Thyroid gland (tissue), 4 donors: ENCODE data around the gene RNF5. TPM values are rescaled to one million over a fixed set of nuclear protein-coding genes. Genes with fewer than 3 reads are reported as not detected.

Experiments
- DNase-seq, 2 donors: peaks; one replicate each; pipeline ENCODE4 v3.0.0-alpha.2; 2019
- H3K27ac ChIP-seq, 3 donors: fragments of 200-600 bp; sonication (generic); 1 replicate in 2 of 3; 2 replicates in 1 of 3; pipeline ENCODE4 v1.5.1; 2016 to 2019; ENCODE audit warnings: mild to moderate bottlenecking in 1 of 3, moderate library complexity in 1 of 3
- H3K27me3 ChIP-seq: fragments of 200-600 bp; sonication (generic); one replicate; pipeline ENCODE4 v1.5.1; 2019
- H3K36me3 ChIP-seq, 2 donors: fragments of 200-600 bp; sonication (generic); one replicate each; pipeline ENCODE4 v1.5.1; 2016 to 2019
- H3K4me1 ChIP-seq, 2 donors: fragments of 200-600 bp; sonication (generic); one replicate each; pipeline ENCODE4 v1.5.1; 2017 to 2019
- H3K4me3 ChIP-seq, 3 donors: fragments of 200-600 bp; sonication (generic); replicated peaks in 1 of 3; 1 replicate in 2 of 3; 2 replicates in 1 of 3; pipeline ENCODE4 v1.5.1; 2016; ENCODE audit warnings: mild to moderate bottlenecking in 1 of 3
- H3K9me3 ChIP-seq: fragments of 200-600 bp; sonication (generic); one replicate; pipeline ENCODE4 v1.5.1; 2017
- CTCF ChIP-seq, 6 experiments: fragments of 200-600 bp in 3 of 6; fragments of 450-650 bp in 3 of 6; sonication (generic) in 3 of 6; IDR thresholded peaks; one replicate each; pipeline ENCODE4 v1.5.1; 2016 to 2019; ENCODE audit warnings: antibody characterized with exemption in 6 of 6, mild to moderate bottlenecking in 2 of 6, inconsistent platforms in 1 of 6, moderate library complexity in 1 of 6
- POLR2A ChIP-seq, 2 donors: fragments of 450-650 bp; IDR thresholded peaks; one replicate each; pipeline ENCODE4 v1.6.1; 2017; ENCODE audit warnings: antibody characterized with exemption in 2 of 2, mild to moderate bottlenecking in 2 of 2, moderate library complexity in 1 of 2
- WGBS, 2 donors: methylation state at CpG; one replicate each; pipeline ENCODE4 v1.1.5; 2017; 5-methylcytosine and 5-hydroxymethylcytosine counted together
- intact Hi-C: fragments of 100-400 bp; cut with DNase I; formaldehyde crosslinking; loops from one replicate; pipeline ENCODE4 v1.15.1; 2023
- total RNA-seq, 4 donors: library from RNA; depleted of rRNA; stranded (reverse); fragments of >200 nt; gene quantifications; one replicate each; pipeline ENCODE4 v1.2.3, GENCODE V29; 2016

Gene RNF5
- total RNA-seq, 4 donors from 2014 or later, result 64.0 to 114 (median 107) TPM

GRCh38 chr6:32167761-32168262 is 10.4 kb upstream of the RNF5 start:
- no peak for DNase-seq
- no peaks in the 10 kb centered on the region for H3K4me1 ChIP-seq
- WGBS, 2 donors, result 73 to 74% methylated on average over 6 of the region's 6 CpGs
- no peak overlapping the region for H3K4me3 ChIP-seq
- H3K9me3 ChIP-seq, result no peaks in the 10 kb centered on the region
- intact Hi-C loops, result no loop called here
- no peak for TF ChIP-seq CTCF (IDR thresholded peaks at IDR 0.05)
- no peak for TF ChIP-seq POLR2A (IDR thresholded peaks at IDR 0.05)
- peaks cover 8 to 32% of the 10 kb centered on the region in 2 donors for H3K36me3 ChIP-seq
- H3K27ac ChIP-seq, result no peak overlapping the region
- H3K27me3 ChIP-seq, result no peaks in the 10 kb centered on the region

GRCh38 chr6:32168350-32168749 is 9.9 kb upstream of the RNF5 start:
- TF ChIP-seq POLR2A (IDR thresholded peaks at IDR 0.05) (no peak), CTCF (IDR thresholded peaks at IDR 0.05) (no peak)
- no peaks in the 10 kb centered on the region for H3K4me1 ChIP-seq
- WGBS, 2 donors, result 78 to 82% methylated on average over 2 of the region's 2 CpGs
- no peak overlapping the region for H3K4me3 ChIP-seq
- H3K27ac ChIP-seq, result no peak overlapping the region
- H3K27me3 ChIP-seq, result no peaks in the 10 kb centered on the region
- no peaks in the 10 kb centered on the region for H3K9me3 ChIP-seq
- intact Hi-C loops, result no loop called here
- no peak for DNase-seq
- H3K36me3 ChIP-seq, result peaks cover 8 to 32% of the 10 kb centered on the region in 2 donors

- Histone ChIP-seq H3K4me3 (no peak overlapping the region), H3K27ac (no peak overlapping the region), H3K36me3 (peaks cover 8 to 32% of the 10 kb centered on the region in 2 donors), H3K4me1 (no peaks in the 10 kb centered on the region), H3K9me3 (no peaks in the 10 kb centered on the region), H3K27me3 (no peaks in the 10 kb centered on the region)
- intact Hi-C loops, result no loop called here
- no peak for DNase-seq
- 85 to 91% methylated on average over 9 to 11 of the region's 11 CpGs for WGBS, 2 donors
- TF ChIP-seq CTCF (IDR thresholded peaks at IDR 0.05) (no peak), POLR2A (IDR thresholded peaks at IDR 0.05) (no peak)
Observed at GRCh38 chr6:32168807-32169591, 9.2 kb upstream of the RNF5 start.

- no peak for TF ChIP-seq CTCF (IDR thresholded peaks at IDR 0.05)
- TF ChIP-seq POLR2A (IDR thresholded peaks at IDR 0.05), result no peak
- no peak overlapping the region for H3K4me3 ChIP-seq
- H3K4me1 ChIP-seq, result peaks cover 6% of the 10 kb centered on the region in 2 donors
- DNase-seq, result no peak
- no peaks in the 10 kb centered on the region for H3K9me3 ChIP-seq
- intact Hi-C loops, result no loop called here
- 95% methylated on average over 11 of the region's 11 CpGs for WGBS, 2 donors
- no peaks in the 10 kb centered on the region for H3K27me3 ChIP-seq
- peaks cover 8 to 32% of the 10 kb centered on the region in 2 donors for H3K36me3 ChIP-seq
- H3K27ac ChIP-seq, result no peak overlapping the region
Observed at GRCh38 chr6:32170294-32170693, 7.9 kb upstream of the RNF5 start.

- H3K36me3 ChIP-seq, result peaks cover 8 to 32% of the 10 kb centered on the region in 2 donors
- H3K27me3 ChIP-seq, result no peaks in the 10 kb centered on the region
- 94 to 96% methylated on average over 6 of the region's 6 CpGs for WGBS, 2 donors
- no peak for TF ChIP-seq POLR2A (IDR thresholded peaks at IDR 0.05)
- no peak overlapping the region for H3K27ac ChIP-seq
- no peaks in the 10 kb centered on the region for H3K9me3 ChIP-seq
- no peak overlapping the region for H3K4me3 ChIP-seq
- H3K4me1 ChIP-seq, result peaks cover 8% of the 10 kb centered on the region in 2 donors
- no peak for DNase-seq
- intact Hi-C loops, result no loop called here
Observed at GRCh38 chr6:32171234-32171633, 7.0 kb upstream of the RNF5 start.
